Peyer's patch (tissue), 4 donors: ENCODE data around the gene SAT1. TPM values are rescaled to one million over a fixed set of nuclear protein-coding genes. Genes with fewer than 3 reads are reported as not detected.
A peak's percentile ranks its signal among the peaks of the same experiment; 100 is the strongest.

ENCODE experiments used
- DNase-seq, 3 donors: peaks; one replicate each; pipeline ENCODE4 v3.0.0-alpha.2; 2017 to 2019
- H3K27ac ChIP-seq, 4 donors: fragments of 200-600 bp; sonication (generic); one replicate each; pipeline ENCODE4 v1.5.1; 2016 to 2019
- H3K27me3 ChIP-seq, 2 donors: fragments of 200-600 bp; sonication (generic); one replicate each; pipeline ENCODE4 v1.5.1; 2019
- H3K36me3 ChIP-seq, 3 donors: fragments of 200-600 bp; sonication (generic); one replicate each; pipeline ENCODE4 v1.5.1; 2016 to 2019
- H3K4me1 ChIP-seq, 4 donors: fragments of 200-600 bp; sonication (generic); one replicate each; pipeline ENCODE4 v1.5.1; 2016 to 2019
- H3K4me3 ChIP-seq, 4 donors: fragments of 200-600 bp; sonication (generic); 1 replicate in 3 of 4; 2 replicates in 1 of 4; pipeline ENCODE4 v1.5.1; 2016 to 2019; ENCODE audit warnings: mild to moderate bottlenecking in 1 of 4
- H3K9me3 ChIP-seq, 4 donors: fragments of 200-600 bp; sonication (generic); one replicate each; pipeline ENCODE4 v1.5.1; 2016 to 2019; ENCODE audit warnings: mild to moderate bottlenecking in 1 of 4
- POLR2A ChIP-seq, 2 donors: fragments of 450-650 bp; IDR thresholded peaks; one replicate each; pipeline ENCODE4 v1.5.1; 2017; ENCODE audit warnings: antibody characterized with exemption in 2 of 2, mild to moderate bottlenecking in 2 of 2, moderate library complexity in 2 of 2
- total RNA-seq, 4 donors: library from RNA; depleted of rRNA; stranded (reverse); fragments of >200 nt; gene quantifications; one replicate each; pipeline ENCODE4 v1.1.0, GENCODE V29; 2016
- TF ChIP-seq, protein P1 (sequence below), 6 experiments: fragments of 450-650 bp in 4 of 6; fragments of 200-600 bp in 2 of 6; sonication (generic) in 1 of 6; IDR thresholded peaks; one replicate each; pipeline ENCODE4 v1.5.1; 2017 to 2019; ENCODE audit warnings: antibody characterized with exemption in 6 of 6, mild to moderate bottlenecking in 3 of 6, moderate library complexity in 1 of 6

SAT1 gene
- total RNA-seq, 4 donors from 2014 or later: 796 to 836 (median 832) TPM

DNA sequence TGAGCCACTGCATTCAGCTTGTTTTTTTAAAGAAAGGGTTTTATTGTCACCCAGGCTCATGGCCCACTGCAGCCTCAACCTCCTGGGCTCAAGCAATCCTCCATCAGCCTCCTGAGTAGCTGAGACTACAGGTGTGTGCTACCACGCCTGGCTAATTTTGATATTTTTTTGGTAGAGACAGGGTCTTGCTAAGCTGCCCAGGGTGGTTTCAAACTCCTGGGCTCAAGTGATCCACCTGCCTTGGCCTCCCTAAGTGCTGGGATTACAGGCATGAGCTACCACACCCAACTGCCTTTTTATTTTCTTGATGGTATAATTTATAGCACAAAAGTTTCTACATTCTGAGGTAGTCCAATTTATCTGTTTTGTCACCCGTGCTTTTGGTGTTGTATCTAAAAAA, 38.9 kb downstream of the SAT1 start:
- Histone ChIP-seq H3K9me3 (no peaks in the 10 kb centered on the region), H3K36me3 (no peaks in the 10 kb centered on the region), H3K27me3 (no peaks in the 10 kb centered on the region), H3K4me1 (no peaks in the 10 kb centered on the region), H3K4me3 (no peak overlapping the region), H3K27ac (peak overlapping the region in 2 of 4 donors; percentile 5 to 9)
- DNase-seq: no peak
- TF ChIP-seq, protein P1, sequence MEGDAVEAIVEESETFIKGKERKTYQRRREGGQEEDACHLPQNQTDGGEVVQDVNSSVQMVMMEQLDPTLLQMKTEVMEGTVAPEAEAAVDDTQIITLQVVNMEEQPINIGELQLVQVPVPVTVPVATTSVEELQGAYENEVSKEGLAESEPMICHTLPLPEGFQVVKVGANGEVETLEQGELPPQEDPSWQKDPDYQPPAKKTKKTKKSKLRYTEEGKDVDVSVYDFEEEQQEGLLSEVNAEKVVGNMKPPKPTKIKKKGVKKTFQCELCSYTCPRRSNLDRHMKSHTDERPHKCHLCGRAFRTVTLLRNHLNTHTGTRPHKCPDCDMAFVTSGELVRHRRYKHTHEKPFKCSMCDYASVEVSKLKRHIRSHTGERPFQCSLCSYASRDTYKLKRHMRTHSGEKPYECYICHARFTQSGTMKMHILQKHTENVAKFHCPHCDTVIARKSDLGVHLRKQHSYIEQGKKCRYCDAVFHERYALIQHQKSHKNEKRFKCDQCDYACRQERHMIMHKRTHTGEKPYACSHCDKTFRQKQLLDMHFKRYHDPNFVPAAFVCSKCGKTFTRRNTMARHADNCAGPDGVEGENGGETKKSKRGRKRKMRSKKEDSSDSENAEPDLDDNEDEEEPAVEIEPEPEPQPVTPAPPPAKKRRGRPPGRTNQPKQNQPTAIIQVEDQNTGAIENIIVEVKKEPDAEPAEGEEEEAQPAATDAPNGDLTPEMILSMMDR (IDR thresholded peaks at IDR 0.05): no peak
- no peak for TF ChIP-seq POLR2A (IDR thresholded peaks at IDR 0.05)

DNA sequence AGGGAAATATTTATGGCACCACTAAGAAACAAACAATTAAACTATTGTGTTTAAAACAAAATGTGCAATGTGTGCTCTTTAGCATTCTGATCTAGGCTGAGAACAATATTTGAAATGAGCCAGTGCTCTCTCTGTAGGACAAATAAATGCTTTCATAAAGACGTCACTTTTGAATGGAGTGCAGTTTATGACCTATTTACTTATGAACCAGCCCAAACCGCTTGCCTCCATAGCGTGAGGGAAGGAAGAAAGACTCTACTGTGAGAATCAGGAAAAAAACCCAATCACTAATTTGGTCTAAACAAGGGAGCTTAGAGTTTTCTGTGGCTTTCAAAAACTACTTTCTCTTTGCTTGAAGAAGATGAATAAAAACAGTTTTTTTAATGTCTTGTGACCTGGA, 39.4 kb downstream of the SAT1 start:
- no peaks in the 10 kb centered on the region for H3K36me3 ChIP-seq
- H3K4me3 ChIP-seq: no peak overlapping the region
- no peak for TF ChIP-seq POLR2A (IDR thresholded peaks at IDR 0.05)
- TF ChIP-seq, protein P1 (IDR thresholded peaks at IDR 0.05): no peak
- no peaks in the 10 kb centered on the region for H3K9me3 ChIP-seq
- no peaks in the 10 kb centered on the region for H3K4me1 ChIP-seq
- H3K27ac ChIP-seq: peak overlapping the region in 2 of 4 donors; percentile 5 to 9
- DNase-seq: no peak
- H3K27me3 ChIP-seq: no peaks in the 10 kb centered on the region

DNA sequence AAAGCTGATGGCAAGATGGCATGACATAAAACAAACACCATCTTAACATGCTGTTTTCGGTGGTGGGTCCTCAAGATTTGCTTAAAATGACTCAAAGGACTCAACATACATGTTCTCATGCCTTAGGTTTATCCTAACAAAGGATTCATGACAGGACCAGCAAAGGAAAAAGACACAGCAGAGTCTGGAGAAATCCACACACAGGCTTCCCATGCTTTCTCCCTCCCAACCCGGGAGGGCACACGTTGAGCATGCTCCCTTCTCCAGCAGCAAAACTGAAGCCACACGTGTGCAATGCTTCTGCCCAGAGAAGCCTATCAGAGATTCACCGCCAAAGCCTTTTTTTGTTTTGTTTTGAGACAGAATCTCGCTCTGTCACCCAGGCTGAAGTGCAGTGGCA, 39.9 kb downstream of the SAT1 start:
- Histone ChIP-seq H3K27me3 (no peaks in the 10 kb centered on the region), H3K4me1 (no peaks in the 10 kb centered on the region), H3K4me3 (no peak overlapping the region), H3K9me3 (no peaks in the 10 kb centered on the region), H3K27ac (no peak overlapping the region), H3K36me3 (no peaks in the 10 kb centered on the region)
- TF ChIP-seq POLR2A (IDR thresholded peaks at IDR 0.05): no peak
- TF ChIP-seq, protein P1 (IDR thresholded peaks at IDR 0.05): no peak
- DNase-seq: no peak

DNA sequence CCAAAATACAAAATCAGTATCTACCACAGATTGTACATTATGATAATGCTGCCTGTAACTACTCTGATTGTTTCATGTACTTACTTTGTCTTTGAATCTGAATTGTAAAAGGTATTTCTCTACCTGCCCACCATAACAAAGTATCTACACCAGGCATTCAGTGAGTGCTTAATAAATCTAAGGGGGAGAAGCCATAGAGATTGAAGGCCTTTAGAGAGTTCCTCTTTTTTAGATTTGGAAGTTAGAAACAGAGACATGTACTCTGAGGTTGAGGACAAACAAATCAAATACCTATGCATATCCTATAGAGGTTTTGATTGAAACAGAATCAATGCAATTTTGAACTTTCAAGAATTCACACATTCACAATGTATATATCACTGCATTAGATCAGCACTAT, 42.7 kb downstream of the SAT1 start:
- no peaks in the 10 kb centered on the region for H3K27me3 ChIP-seq
- no peak overlapping the region for H3K27ac ChIP-seq
- TF ChIP-seq POLR2A (IDR thresholded peaks at IDR 0.05): no peak
- TF ChIP-seq, protein P1 (IDR thresholded peaks at IDR 0.05): no peak
- H3K9me3 ChIP-seq: no peaks in the 10 kb centered on the region
- no peaks in the 10 kb centered on the region for H3K4me1 ChIP-seq
- no peak for DNase-seq
- no peaks in the 10 kb centered on the region for H3K36me3 ChIP-seq
- H3K4me3 ChIP-seq: no peak overlapping the region

DNA sequence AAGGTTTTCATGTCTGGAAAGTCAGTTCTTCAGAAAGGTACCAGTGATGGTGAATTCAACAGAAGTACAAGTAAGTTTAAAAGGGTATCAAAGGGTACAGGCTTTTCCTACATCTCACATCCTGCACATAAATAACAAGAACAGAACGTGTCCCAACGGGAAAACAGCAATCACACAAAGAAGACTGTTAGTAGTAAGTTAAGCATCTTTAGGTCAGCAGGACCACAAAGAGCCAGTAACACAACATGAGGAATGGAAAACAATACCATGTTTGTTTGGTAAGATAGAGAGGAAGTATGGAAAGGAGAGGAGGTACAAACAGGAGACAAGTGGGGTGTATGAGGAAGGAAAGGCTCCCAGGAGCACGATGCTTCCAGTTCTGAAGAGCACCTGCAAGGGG, 43.2 kb downstream of the SAT1 start:
- H3K27ac ChIP-seq: no peak overlapping the region
- H3K9me3 ChIP-seq: no peaks in the 10 kb centered on the region
- no peaks in the 10 kb centered on the region for H3K4me1 ChIP-seq
- H3K4me3 ChIP-seq: no peak overlapping the region
- no peak for TF ChIP-seq POLR2A (IDR thresholded peaks at IDR 0.05)
- TF ChIP-seq, protein P1 (IDR thresholded peaks at IDR 0.05): no peak
- H3K36me3 ChIP-seq: no peaks in the 10 kb centered on the region
- no peak for DNase-seq
- no peaks in the 10 kb centered on the region for H3K27me3 ChIP-seq

DNA sequence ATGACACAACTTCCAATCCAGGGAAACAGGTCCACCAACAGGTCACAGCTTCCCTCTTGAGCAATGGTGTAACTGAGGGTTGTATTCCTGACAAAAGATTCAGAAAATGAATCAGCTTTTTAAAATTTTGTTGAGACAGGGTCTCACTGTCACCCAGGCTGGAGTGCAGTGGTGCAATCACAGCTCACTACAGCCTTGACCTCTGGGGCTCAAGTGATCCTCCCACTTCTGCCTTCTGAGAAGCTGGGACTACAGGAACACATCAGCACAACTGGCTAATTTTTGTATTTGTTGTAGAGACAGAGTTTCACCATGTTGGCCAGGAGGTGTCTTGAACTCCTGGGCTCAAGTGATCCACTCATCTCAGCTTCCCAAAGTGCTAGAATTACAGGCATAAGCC, 43.7 kb downstream of the SAT1 start:
- no peaks in the 10 kb centered on the region for H3K27me3 ChIP-seq
- no peak for DNase-seq
- no peak overlapping the region for H3K27ac ChIP-seq
- TF ChIP-seq, protein P1 (IDR thresholded peaks at IDR 0.05): no peak
- no peak for TF ChIP-seq POLR2A (IDR thresholded peaks at IDR 0.05)
- no peaks in the 10 kb centered on the region for H3K9me3 ChIP-seq
- no peaks in the 10 kb centered on the region for H3K4me1 ChIP-seq
- no peaks in the 10 kb centered on the region for H3K36me3 ChIP-seq
- no peak overlapping the region for H3K4me3 ChIP-seq
